SU-DHL-6 (cell line): ENCODE measurements around the gene PRRC2C.

Source experiments
- H2AFZ ChIP-seq: fragments of 200-600 bp; sonication (generic); 2 replicates; pipeline ENCODE4 v1.6.1; 2014; ENCODE audit warnings: low read depth, mild to moderate bottlenecking, moderate library complexity, mixed read lengths, antibody characterized with exemption, low read length; ENCODE audit not compliant: severe bottlenecking
- H3F3A ChIP-seq: fragments of 200-600 bp; shearing (Covaris generic); 2 replicates; pipeline ENCODE4 v1.6.0; 2016; ENCODE audit warnings: antibody characterized with exemption, mild to moderate bottlenecking; ENCODE audit not compliant: insufficient read depth
- H3K27ac ChIP-seq: fragments of 200-600 bp; sonication (generic); 2 replicates; pipeline ENCODE4 v1.5.1; 2016; ENCODE audit warnings: low read depth, mild to moderate bottlenecking, low read length, moderate library complexity, mixed read lengths
- H3K27me3 ChIP-seq: fragments of 200-600 bp; sonication (generic), shearing (Covaris generic); 2 replicates; pipeline ENCODE4 v1.6.0; 2014; ENCODE audit warnings: mild to moderate bottlenecking, low read length
- H3K36me3 ChIP-seq: fragments of 200-600 bp; sonication (generic); 2 replicates; pipeline ENCODE4 v1.6.1; 2014; ENCODE audit warnings: mild to moderate bottlenecking, low read length, mixed read lengths
- H3K4me2 ChIP-seq: fragments of 300-600, 200-600 bp; shearing (Covaris generic), sonication (generic); 2 replicates; pipeline ENCODE4 v1.6.0; 2014; ENCODE audit warnings: low read length, low read depth, mild to moderate bottlenecking; ENCODE audit not compliant: poor library complexity, severe bottlenecking
- H3K4me3 ChIP-seq: fragments of 200-600 bp; sonication (generic); 2 replicates; pipeline ENCODE4 v1.5.1; 2014; ENCODE audit warnings: antibody characterized with exemption, low read length, mild to moderate bottlenecking, mixed read lengths; ENCODE audit not compliant: insufficient read depth, poor library complexity, severe bottlenecking
- H3K79me2 ChIP-seq: fragments of 200-600 bp; sonication (generic); 2 replicates; pipeline ENCODE4 v1.6.1; 2014; ENCODE audit warnings: mild to moderate bottlenecking, low read length, moderate library complexity; ENCODE audit not compliant: insufficient read depth
- H3K9ac ChIP-seq: fragments of 200-600 bp; sonication (generic); 2 replicates; pipeline ENCODE4 v1.7.0; 2014; ENCODE audit warnings: mild to moderate bottlenecking, low read length
- H3K9me2 ChIP-seq: fragments of 200-600 bp; sonication (generic); replicated peaks from 2 replicates; pipeline ENCODE4 v1.6.1; 2014; ENCODE audit warnings: low read length; ENCODE audit not compliant: insufficient read depth
- H3K9me3 ChIP-seq: fragments of 200-600 bp; sonication (generic); 2 replicates; pipeline ENCODE4 v1.6.1; 2014; ENCODE audit warnings: low read length, mixed read lengths; ENCODE audit not compliant: insufficient read depth
- H4K20me1 ChIP-seq: fragments of 200-600 bp; sonication (generic); 2 replicates; pipeline ENCODE4 v1.6.1; 2014; ENCODE audit warnings: low read depth, mild to moderate bottlenecking, antibody characterized with exemption, low read length, moderate library complexity, mixed read lengths
- TF ChIP-seq, protein P1 (sequence below): fragments of 200-600 bp; sonication (generic); IDR thresholded peaks from one replicate; pipeline ENCODE4 v1.5.1; 2017; ENCODE audit warnings: antibody characterized with exemption, mild to moderate bottlenecking, low read length, moderate library complexity; ENCODE audit not compliant: insufficient read depth, poor library complexity, severe bottlenecking

PRRC2C gene

DNA sequence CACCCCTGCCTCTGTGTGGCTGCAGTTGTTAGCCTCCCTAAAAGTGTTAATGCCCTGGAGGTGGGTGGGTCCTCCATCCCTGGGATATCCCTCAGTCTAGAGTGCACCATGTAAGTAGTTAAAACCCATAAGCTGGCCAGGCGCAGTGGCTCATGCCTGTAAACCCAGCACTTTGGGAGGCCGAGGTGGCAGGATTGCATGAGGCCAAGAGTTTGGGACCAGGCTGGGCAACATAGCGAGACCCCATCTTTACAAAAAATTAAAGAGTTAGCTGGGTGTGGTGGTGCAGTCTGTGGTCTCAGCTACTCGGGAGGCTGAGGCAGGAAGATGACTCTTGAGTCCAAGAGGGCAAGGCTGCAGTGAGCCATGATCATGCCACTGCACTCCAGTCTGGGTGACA lies 156.9 kb downstream of the PRRC2C start:
- Histone ChIP-seq H4K20me1 (no peaks in the 10 kb centered on the region), H3K9ac (no peak overlapping the region), H3F3A (no peaks in the 10 kb centered on the region), H3K9me3 (no peaks in the 10 kb centered on the region), H3K4me3 (no peak overlapping the region), H3K4me2 (no peak overlapping the region), H3K36me3 (no peaks in the 10 kb centered on the region), H3K9me2 (no peaks in the 10 kb centered on the region), H2AFZ (no peak overlapping the region), H3K79me2 (no peaks in the 10 kb centered on the region), H3K27me3 (no peaks in the 10 kb centered on the region), H3K27ac (no peak overlapping the region)
- TF ChIP-seq, protein P1, sequence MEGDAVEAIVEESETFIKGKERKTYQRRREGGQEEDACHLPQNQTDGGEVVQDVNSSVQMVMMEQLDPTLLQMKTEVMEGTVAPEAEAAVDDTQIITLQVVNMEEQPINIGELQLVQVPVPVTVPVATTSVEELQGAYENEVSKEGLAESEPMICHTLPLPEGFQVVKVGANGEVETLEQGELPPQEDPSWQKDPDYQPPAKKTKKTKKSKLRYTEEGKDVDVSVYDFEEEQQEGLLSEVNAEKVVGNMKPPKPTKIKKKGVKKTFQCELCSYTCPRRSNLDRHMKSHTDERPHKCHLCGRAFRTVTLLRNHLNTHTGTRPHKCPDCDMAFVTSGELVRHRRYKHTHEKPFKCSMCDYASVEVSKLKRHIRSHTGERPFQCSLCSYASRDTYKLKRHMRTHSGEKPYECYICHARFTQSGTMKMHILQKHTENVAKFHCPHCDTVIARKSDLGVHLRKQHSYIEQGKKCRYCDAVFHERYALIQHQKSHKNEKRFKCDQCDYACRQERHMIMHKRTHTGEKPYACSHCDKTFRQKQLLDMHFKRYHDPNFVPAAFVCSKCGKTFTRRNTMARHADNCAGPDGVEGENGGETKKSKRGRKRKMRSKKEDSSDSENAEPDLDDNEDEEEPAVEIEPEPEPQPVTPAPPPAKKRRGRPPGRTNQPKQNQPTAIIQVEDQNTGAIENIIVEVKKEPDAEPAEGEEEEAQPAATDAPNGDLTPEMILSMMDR = no peak
